ENCODE data around the gene DUXA.

DNA sequence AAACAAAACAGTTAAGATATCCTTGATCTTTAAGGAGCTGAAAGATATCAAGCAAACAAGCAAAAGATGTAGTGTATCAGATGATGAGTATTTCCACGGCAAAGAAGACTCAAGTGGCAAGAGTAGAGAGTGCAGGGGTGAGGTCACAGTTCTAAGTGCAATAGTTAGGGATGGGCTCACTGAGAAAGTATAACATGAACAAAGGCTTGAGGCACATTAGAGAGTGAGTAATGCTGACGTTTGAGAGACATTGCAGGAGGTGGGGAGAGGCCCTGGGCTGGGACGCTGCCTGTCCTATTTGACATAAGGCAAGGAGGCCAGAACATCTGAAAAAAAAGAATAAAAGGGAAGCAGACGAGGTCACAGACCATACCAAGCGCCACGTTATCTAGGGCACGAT, 1.4 kb downstream of the DUXA start:
- TF ChIP-seq POLR2A (IDR thresholded peaks at IDR 0.05; ENCODE audit: low read depth, low read length) (no peak), POLR2AphosphoS5 (IDR thresholded peaks at IDR 0.05; ENCODE audit: insufficient read depth, low read depth, low read length) (no peak), MYC (IDR thresholded peaks at IDR 0.05; ENCODE audit: low read depth, low read length) (no peak), EZH2 (IDR thresholded peaks at IDR 0.05; ENCODE audit: borderline replicate concordance, low read depth, low read length, severe bottlenecking) (no peak), FOS (IDR thresholded peaks at IDR 0.05; ENCODE audit: borderline replicate concordance, insufficient read depth, low read length) (no peak), JUN (IDR thresholded peaks at IDR 0.05; ENCODE audit: borderline replicate concordance, insufficient read depth, insufficient read length, low read depth) (no peak)
- TF ChIP-seq, protein P1, sequence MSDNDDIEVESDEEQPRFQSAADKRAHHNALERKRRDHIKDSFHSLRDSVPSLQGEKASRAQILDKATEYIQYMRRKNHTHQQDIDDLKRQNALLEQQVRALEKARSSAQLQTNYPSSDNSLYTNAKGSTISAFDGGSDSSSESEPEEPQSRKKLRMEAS (IDR thresholded peaks at IDR 0.05; ENCODE audit: insufficient read depth, insufficient read length), result no peak
- TF ChIP-seq, protein P2, sequence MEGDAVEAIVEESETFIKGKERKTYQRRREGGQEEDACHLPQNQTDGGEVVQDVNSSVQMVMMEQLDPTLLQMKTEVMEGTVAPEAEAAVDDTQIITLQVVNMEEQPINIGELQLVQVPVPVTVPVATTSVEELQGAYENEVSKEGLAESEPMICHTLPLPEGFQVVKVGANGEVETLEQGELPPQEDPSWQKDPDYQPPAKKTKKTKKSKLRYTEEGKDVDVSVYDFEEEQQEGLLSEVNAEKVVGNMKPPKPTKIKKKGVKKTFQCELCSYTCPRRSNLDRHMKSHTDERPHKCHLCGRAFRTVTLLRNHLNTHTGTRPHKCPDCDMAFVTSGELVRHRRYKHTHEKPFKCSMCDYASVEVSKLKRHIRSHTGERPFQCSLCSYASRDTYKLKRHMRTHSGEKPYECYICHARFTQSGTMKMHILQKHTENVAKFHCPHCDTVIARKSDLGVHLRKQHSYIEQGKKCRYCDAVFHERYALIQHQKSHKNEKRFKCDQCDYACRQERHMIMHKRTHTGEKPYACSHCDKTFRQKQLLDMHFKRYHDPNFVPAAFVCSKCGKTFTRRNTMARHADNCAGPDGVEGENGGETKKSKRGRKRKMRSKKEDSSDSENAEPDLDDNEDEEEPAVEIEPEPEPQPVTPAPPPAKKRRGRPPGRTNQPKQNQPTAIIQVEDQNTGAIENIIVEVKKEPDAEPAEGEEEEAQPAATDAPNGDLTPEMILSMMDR (IDR thresholded peaks at IDR 0.05; ENCODE audit: extremely low read depth in 1 of 2, insufficient read depth in 1 of 2, low read depth in 1 of 2, low read length in 2 of 2), result no peak
